GM10248 (cell line): ENCODE results near the gene CSTF1.
"Not testable (repeated sequence)": the region's sequence is repeated elsewhere in the genome, so short reads cannot be mapped to it uniquely, and the experiment has no call there.

ENCODE experiments used
- CTCF ChIA-PET: fragments of 300-600 bp; sonication (Branson Sonifier 250); formaldehyde crosslinking; extraction: SDS; loops from one replicate; lab custom pipeline; 2021; ENCODE audit warnings: antibody characterized with exemption; lab: Yijun Ruan, JAX
- POLR2A ChIA-PET: fragments of 350-650 bp; sonication (Branson Sonifier 250); formaldehyde crosslinking; extraction: SDS; loops from one replicate; lab custom pipeline; 2020; ENCODE audit warnings: antibody characterized with exemption; lab: Yijun Ruan, JAX
- DNase-seq: peaks from one replicate; pipeline ENCODE4 v3.0.0; 2012; ENCODE audit errors: extremely low spot score
- TF ChIP-seq, protein P1 (sequence below): IDR thresholded peaks from 2 replicates; pipeline ENCODE4 v1.5.1; 2012; ENCODE audit warnings: mild to moderate bottlenecking, low read depth; ENCODE audit errors: extremely low read depth, missing control alignments, control extremely low read depth

The CSTF1 gene

DNA sequence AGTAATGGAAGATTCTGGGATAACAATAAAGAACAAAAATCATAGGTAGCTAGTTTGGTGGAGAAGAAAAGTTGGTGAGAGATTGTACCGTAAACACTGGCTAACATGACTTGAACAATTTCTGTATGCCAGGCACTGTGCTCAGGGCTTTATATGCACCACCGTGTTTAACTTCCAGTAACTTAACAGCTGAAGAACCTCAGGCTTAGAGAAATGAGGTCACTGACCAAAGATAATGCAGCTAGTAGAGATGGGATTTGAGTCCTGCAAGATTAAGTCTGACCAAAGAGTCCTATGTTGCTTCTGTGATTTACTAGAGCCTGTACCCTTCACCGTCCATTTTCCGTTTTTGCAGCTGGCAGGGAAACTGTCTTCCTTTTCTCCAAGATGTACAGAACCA lies 2.7 kb downstream of the CSTF1 start:
- DNase-seq, result no peak
- ChIA-PET CTCF (interaction anchor here (0.9 to 2.9 kb wide), 5 partner anchors 10 to 95 kb away, joined by 3 to 10 read pairs (median 3); partner anchors contain the start of gene CASS4), POLR2A (no interaction called here)
- TF ChIP-seq, protein P1, sequence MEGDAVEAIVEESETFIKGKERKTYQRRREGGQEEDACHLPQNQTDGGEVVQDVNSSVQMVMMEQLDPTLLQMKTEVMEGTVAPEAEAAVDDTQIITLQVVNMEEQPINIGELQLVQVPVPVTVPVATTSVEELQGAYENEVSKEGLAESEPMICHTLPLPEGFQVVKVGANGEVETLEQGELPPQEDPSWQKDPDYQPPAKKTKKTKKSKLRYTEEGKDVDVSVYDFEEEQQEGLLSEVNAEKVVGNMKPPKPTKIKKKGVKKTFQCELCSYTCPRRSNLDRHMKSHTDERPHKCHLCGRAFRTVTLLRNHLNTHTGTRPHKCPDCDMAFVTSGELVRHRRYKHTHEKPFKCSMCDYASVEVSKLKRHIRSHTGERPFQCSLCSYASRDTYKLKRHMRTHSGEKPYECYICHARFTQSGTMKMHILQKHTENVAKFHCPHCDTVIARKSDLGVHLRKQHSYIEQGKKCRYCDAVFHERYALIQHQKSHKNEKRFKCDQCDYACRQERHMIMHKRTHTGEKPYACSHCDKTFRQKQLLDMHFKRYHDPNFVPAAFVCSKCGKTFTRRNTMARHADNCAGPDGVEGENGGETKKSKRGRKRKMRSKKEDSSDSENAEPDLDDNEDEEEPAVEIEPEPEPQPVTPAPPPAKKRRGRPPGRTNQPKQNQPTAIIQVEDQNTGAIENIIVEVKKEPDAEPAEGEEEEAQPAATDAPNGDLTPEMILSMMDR, result no peak

DNA sequence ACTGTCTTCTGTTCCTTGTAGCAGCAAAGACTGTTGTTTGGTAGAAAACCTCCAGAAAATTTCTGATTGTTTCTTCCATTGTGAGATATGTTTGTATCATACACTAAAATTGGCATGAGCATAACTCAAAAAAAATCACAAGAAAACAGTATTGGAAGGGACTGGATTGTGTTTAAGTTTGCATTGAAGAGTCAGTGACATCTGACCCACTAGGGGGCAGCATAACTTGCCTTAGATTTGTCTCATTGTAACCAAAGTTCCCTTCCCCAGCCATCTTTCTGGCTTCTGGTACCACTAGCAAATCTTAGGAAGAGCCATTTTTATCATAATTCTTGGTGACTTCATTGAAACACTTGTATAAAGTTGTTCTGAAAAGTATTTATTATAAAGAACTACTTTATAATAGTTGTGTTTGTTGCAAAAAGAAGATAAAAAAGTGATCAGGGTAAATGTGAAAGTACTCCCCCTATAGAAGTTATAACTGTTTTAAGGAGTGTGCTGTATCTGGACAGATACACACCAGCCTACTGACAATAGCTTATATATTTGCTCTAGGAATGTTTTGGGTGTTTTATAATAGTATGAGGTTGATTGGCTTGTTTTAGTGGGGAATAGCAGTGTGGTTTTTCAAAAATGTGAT lies 7.7 kb downstream of the CSTF1 start:
- TF ChIP-seq, protein P1, result peak; percentile 68
- ChIA-PET POLR2A (no interaction called here), CTCF (interaction anchor here (0.6 to 1.4 kb wide), 8 partner anchors 9 to 85 kb away, joined by 3 to 7 read pairs (median 3); partner anchors contain the start of gene CASS4)
- DNase-seq, result peak; percentile 58

- POLR2A ChIA-PET, result no interaction called here
Observed at GRCh38 chr20:56403465-56403864, 11.0 kb downstream of the CSTF1 start.

DNA sequence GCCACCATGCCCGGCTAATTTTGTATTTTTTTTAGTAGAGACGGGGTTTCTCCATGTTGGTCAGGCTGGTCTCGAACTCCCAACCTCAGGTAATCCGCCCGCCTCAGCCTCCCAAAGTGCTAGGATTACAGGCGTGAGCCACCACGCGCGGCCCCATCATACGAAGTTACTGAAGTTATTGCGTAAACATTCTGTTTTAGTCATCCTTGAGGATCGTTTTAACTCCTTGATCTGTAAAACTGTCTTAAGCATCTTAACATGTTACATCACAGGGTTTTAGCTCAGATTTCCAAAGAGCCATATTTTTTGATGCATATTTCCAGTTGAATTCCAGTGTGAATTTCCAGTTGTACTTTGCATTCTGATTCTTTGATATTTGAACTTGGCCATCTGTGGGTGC lies 12.9 kb downstream of the CSTF1 start:
- CTCF ChIA-PET, result interaction anchor here (1.1 to 1.6 kb wide), 3 partner anchors 10 to 65 kb away, joined by 3 to 4 read pairs (median 3); partner anchors contain the start of gene CSTF1

More at GRCh38 chr20:56403465-56403864, 11.0 kb downstream of the CSTF1 start:
- TF ChIP-seq, protein P1, result no peak
- no peak for DNase-seq
- CTCF ChIA-PET, result no interaction called here

GRCh38 chr20:56406910-56407309 lies 14.5 kb downstream of the CSTF1 start:
- POLR2A ChIA-PET, result no interaction called here
- CTCF ChIA-PET, result interaction anchor here (1.2 to 1.5 kb wide), 5 partner anchors 9 to 32 kb away, joined by 3 to 5 read pairs (median 4); partner anchors contain the start of genes AURKA and CSTF1

More for the DNA sequence above, 12.9 kb downstream of the CSTF1 start:
- DNase-seq, POLR2A ChIA-PET: not testable (repeated sequence)

DNA sequence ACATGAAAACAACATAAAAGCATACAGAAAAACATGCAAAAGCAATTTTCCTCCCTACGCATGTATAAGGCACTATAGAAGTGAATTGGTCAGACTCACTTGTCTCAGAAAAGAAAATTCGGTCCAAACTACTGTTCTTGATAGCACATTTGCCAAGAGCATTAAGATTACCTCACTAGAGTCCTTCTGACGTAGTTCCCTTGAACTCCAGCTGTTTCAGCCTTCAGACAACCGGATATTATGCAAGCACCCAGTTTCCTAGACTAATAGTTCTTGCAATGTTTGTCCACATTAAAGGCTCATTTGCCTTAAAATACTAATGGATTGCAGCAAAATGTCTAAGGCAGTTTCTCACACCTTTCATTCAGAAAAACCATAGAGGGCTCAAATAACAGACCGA lies 17.1 kb downstream of the CSTF1 start:
- TF ChIP-seq, protein P1, result no peak
- ChIA-PET POLR2A (no interaction called here), CTCF (interaction anchor here (0.7 to 4.7 kb wide), 6 partner anchors 9 to 28 kb away, joined by 3 to 20 read pairs (median 4); no protein-coding TSS in a partner anchor)
- DNase-seq, result no peak

More at GRCh38 chr20:56406910-56407309, 14.5 kb downstream of the CSTF1 start:
- DNase-seq, result no peak
- TF ChIP-seq, protein P1, result no peak

- ChIA-PET POLR2A (no interaction called here), CTCF (interaction anchor here (0.9 to 4.7 kb wide), 4 partner anchors 9 to 27 kb away, joined by 3 to 20 read pairs (median 6); no protein-coding TSS in a partner anchor)
- no peak for DNase-seq
- TF ChIP-seq, protein P1, result no peak
Observed at GRCh38 chr20:56409956-56410355, 17.5 kb downstream of the CSTF1 start.

DNA sequence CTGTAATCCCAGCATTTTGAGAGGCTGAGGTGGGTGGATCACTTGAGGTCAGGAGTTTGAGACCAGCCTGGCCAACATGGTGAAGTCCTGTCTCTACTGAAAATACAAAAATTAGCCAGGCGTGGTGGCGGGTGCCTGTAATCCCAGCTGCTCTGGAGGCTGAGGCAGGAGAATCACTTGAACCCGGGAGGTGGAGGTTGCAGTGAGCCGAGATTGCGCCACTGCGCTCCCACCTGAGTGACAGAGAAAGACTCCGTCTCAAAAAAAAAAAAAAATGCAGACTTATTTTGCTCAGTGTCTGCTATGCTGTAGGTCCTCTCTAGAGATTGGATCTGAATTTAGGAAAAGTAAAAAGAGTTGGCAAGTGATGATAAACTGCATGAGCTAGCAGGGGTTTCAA lies 18.8 kb downstream of the CSTF1 start:
- ChIA-PET POLR2A (interaction anchor here (1.5 kb wide), 1 partner anchor 17 kb away, joined by 5 read pairs; no protein-coding TSS in a partner anchor), CTCF (interaction anchor here (0.8 to 4.7 kb wide), 7 partner anchors 10 to 29 kb away, joined by 3 to 20 read pairs (median 3); no protein-coding TSS in a partner anchor)
- DNase-seq, result not testable (repeated sequence)
